ENCODE measurements around the gene KNOP1. TPM values are rescaled to one million over a fixed set of nuclear protein-coding genes. Genes with fewer than 3 reads are reported as not detected.

The KNOP1 gene
- total and polyA plus RNA-seq, 11 donors: 6.3 to 12.1 (median 8.2) TPM

DNA sequence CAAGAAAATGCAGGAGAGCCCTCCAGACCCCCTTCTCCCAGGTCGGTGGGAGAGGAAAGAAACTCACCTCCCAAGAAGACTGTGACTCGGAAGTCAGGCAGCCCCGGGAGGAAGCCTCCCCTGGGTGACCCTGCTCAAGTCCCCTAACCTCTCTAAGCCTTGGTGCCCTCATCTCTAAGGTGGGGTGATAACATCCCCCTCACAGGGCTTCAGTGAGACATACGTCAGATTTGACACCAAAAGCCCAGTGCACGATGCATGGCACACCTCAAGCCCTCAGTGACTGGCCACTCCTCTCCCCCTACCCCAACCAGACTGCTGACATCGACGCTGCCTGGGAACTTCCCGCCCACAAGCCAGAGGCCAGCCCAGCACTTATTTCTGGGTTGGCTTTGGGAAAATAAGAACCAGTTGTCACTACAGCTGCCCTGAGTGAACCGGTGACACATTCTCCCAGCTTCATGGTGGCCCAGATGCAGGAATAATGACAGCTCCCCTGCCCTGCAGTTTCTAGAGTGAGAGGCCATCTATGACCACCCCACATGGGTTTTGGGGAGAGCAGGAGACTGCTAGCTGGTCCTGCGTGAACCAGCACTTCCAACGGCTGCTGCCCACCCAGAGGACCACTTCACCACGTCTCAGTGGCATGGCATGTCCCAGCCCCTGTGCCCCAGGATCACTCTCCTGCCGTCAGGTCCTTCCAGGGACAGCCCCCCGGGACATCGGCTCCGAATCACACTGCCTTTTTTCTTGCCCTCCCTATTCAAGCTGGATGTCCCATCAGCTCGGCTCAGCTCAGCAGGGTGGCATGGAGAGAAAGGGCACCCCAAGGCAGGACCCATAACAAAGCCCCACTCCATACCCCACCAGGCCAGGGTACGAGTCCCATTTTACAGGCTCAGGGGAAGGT lies 9.5 kb downstream of the KNOP1 start:
- Histone ChIP-seq H3K27ac (peak overlapping the region in 10 of 12 donors; percentile 3 to 77 (median 64)), H3K27me3 (no peaks in the 10 kb centered on the region), H3K36me3 (peaks cover 0 to 82% (median 46%) of the 10 kb centered on the region in 9 donors), H3K4me3 (no peak overlapping the region), H3K4me1 (peaks cover 4 to 46% (median 30%) of the 10 kb centered on the region in 12 donors), H3K9me3 (no peaks in the 10 kb centered on the region)
- TF ChIP-seq, protein P1, sequence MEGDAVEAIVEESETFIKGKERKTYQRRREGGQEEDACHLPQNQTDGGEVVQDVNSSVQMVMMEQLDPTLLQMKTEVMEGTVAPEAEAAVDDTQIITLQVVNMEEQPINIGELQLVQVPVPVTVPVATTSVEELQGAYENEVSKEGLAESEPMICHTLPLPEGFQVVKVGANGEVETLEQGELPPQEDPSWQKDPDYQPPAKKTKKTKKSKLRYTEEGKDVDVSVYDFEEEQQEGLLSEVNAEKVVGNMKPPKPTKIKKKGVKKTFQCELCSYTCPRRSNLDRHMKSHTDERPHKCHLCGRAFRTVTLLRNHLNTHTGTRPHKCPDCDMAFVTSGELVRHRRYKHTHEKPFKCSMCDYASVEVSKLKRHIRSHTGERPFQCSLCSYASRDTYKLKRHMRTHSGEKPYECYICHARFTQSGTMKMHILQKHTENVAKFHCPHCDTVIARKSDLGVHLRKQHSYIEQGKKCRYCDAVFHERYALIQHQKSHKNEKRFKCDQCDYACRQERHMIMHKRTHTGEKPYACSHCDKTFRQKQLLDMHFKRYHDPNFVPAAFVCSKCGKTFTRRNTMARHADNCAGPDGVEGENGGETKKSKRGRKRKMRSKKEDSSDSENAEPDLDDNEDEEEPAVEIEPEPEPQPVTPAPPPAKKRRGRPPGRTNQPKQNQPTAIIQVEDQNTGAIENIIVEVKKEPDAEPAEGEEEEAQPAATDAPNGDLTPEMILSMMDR (IDR thresholded peaks at IDR 0.05): no peak
- peak in 1 of 2 donors; percentile 20 for TF ChIP-seq POLR2A (IDR thresholded peaks at IDR 0.05)
- 74 to 82% (median 80%) methylated on average over 17 to 18 of the region's 18 CpGs for WGBS, 4 donors
- DNase-seq (peak in 1 of 5 donors; percentile 50), ATAC-seq (peak in 1 of 4 donors; percentile 25)
- intact Hi-C loops (cut with DNase I): loop anchor here in 1 of 10 donors (10.0 kb wide), 2 partner anchors 46 to 64 kb away; no protein-coding TSS in a partner anchor

DNA sequence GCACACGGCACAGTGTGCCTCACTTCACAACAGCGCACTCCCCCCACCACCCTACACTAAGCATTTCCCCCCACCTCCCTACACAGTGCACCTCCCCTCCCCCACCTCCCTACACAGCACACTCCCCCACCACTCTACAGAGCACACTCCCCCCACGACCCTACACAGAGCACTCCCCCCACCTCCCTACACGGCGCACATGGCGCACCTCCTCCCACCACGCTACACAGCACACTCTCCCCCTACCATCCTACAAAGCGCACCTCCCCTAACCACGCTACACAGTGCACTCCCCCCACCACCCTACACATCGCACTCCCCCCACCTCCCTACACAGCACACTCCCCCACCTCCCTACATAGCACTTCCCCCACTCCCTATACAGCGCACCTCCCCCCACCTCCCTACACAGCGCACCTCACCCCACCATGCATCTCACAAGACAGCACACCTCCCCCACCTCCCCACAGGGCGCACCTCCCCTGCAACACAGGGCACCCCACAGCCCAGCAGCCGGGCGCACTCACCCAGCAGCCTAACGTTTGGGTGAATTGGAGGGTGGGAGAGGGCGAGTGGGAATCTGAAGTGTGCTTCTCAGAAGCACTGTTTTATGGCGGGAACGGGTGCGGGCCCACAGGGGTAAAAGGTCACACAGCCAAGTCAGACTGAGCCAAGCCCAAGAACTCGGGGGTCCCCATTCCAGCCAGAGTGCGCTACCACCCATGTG lies 10.3 kb downstream of the KNOP1 start:
- DNase-seq (no peak), ATAC-seq (no peak)
- Histone ChIP-seq H3K9me3 (no peaks in the 10 kb centered on the region), H3K27me3 (no peaks in the 10 kb centered on the region), H3K4me3 (no peak overlapping the region), H3K27ac (peak overlapping the region in 9 of 12 donors; percentile 3 to 74 (median 61)), H3K4me1 (peaks cover 4 to 46% (median 30%) of the 10 kb centered on the region in 12 donors), H3K36me3 (peaks cover 0 to 82% (median 48%) of the 10 kb centered on the region in 9 donors)
- TF ChIP-seq, protein P1 (IDR thresholded peaks at IDR 0.05): no peak
- no peak for TF ChIP-seq POLR2A (IDR thresholded peaks at IDR 0.05)
- intact Hi-C loops (cut with DNase I): loop anchor here in 1 of 10 donors (10.0 kb wide), 2 partner anchors 47 to 63 kb away; no protein-coding TSS in a partner anchor
- 88 to 92% (median 90%) methylated on average over 22 of the region's 22 CpGs for WGBS, 4 donors

- WGBS, 4 donors: 95 to 97% (median 96%) methylated on average over 15 of the region's 15 CpGs
- ATAC-seq: no peak
- DNase-seq: no peak
- H3K4me3 ChIP-seq: no peak overlapping the region
- intact Hi-C loops (cut with DNase I): loop anchor here in 1 of 10 donors (10.0 kb wide), 2 partner anchors 48 to 62 kb away; no protein-coding TSS in a partner anchor
- no peaks in the 10 kb centered on the region for H3K27me3 ChIP-seq
- peaks cover 0 to 82% (median 57%) of the 10 kb centered on the region in 9 donors for H3K36me3 ChIP-seq
- TF ChIP-seq, protein P1 (IDR thresholded peaks at IDR 0.05): no peak
- H3K4me1 ChIP-seq: peaks cover 4 to 48% (median 30%) of the 10 kb centered on the region in 12 donors
- no peaks in the 10 kb centered on the region for H3K9me3 ChIP-seq
- H3K27ac ChIP-seq: no peak overlapping the region
These were observed 11.2 kb downstream of the KNOP1 start for GRCh38 chr16:19706846-19707245.
